ENCODE measurements around the gene SHH.

GRCh38 chr7:155793720-155794119 is 18.5 kb downstream of the SHH start:
- no peak for TF ChIP-seq CTCF (IDR thresholded peaks at IDR 0.05)
- TF ChIP-seq POLR2A (IDR thresholded peaks at IDR 0.05), result no peak
